ENCODE data around the gene GDF7. TPM values are rescaled to one million over a fixed set of nuclear protein-coding genes. Genes with fewer than 3 reads are reported as not detected.

GDF7 gene
- polyA plus RNA-seq, 3 donors, result not detected

- no peak overlapping the region for H3K4me2 ChIP-seq (replicated peaks; ENCODE audit: extremely low read depth, low read length, poor library complexity, severe bottlenecking)
- H3K27ac ChIP-seq (ENCODE audit: low read depth in 1 of 2, low read length in 2 of 2), result no peak overlapping the region
- no peak overlapping the region for H2AFZ ChIP-seq (ENCODE audit: insufficient read depth, low read depth, low read length, poor library complexity, severe bottlenecking)
- H3K4me1 ChIP-seq (ENCODE audit: control insufficient read depth in 1 of 2, insufficient read depth in 2 of 2, low read length in 2 of 2), result no peaks in the 10 kb centered on the region
- no peaks in the 10 kb centered on the region for H3K9me3 ChIP-seq (replicated peaks in 1 of 2; ENCODE audit: control insufficient read depth in 1 of 2, insufficient read depth in 1 of 2, low read length in 2 of 2)
- H3K36me3 ChIP-seq (replicated peaks in 1 of 2; ENCODE audit: control insufficient read depth in 1 of 2, insufficient read depth in 2 of 2, low read length in 2 of 2), result peaks cover 0 to 20% of the 10 kb centered on the region in 2 donors
- no peaks in the 10 kb centered on the region for H3K27me3 ChIP-seq (ENCODE audit: control insufficient read depth in 2 of 2, insufficient read depth in 2 of 2, low read length in 2 of 2)
- no peak overlapping the region for H3K4me3 ChIP-seq (replicated peaks in 1 of 3; ENCODE audit: low read depth in 2 of 3, low read length in 3 of 3)
- Mint-ChIP-seq H3K4me3 (no peak overlapping the region), H3K27ac (peak overlapping the region in 1 of 7 donors; percentile 28), H3K36me3 (peaks cover 29 to 32% of the 10 kb centered on the region in 2 donors), H3K9me3 (no peaks in the 10 kb centered on the region), H3K4me1 (peaks cover 4% of the 10 kb centered on the region), H3K27me3 (ENCODE audit: low read depth in 3 of 3) (no peaks in the 10 kb centered on the region)
- H3K9ac ChIP-seq (ENCODE audit: insufficient read depth, low read length, poor library complexity, severe bottlenecking), result no peak overlapping the region
- no peak for TF ChIP-seq CTCF (IDR thresholded peaks at IDR 0.05)
- no peaks in the 10 kb centered on the region for H3K79me2 ChIP-seq (ENCODE audit: insufficient read depth, low read length)
- no peak for DNase-seq
- WGBS (ENCODE audit: insufficient coverage), result 94% methylated on average over 2 of the region's 10 CpGs
- intact Hi-C loops (cut with micrococcal nuclease), result no loop called here
- H4K20me1 ChIP-seq (ENCODE audit: insufficient read depth, low read length), result no peaks in the 10 kb centered on the region
Observed at GRCh38 chr2:20680744-20681375, 13.9 kb downstream of the GDF7 start.

GRCh38 chr2:20682167-20682920, 15.4 kb downstream of the GDF7 start:
- peaks cover 4% of the 10 kb centered on the region for H3K4me1 Mint-ChIP-seq
- no peak overlapping the region for H3K9ac ChIP-seq (ENCODE audit: insufficient read depth, low read length, poor library complexity, severe bottlenecking)
- H4K20me1 ChIP-seq (ENCODE audit: insufficient read depth, low read length), result no peaks in the 10 kb centered on the region
- no peaks in the 10 kb centered on the region for H3K9me3 ChIP-seq (replicated peaks in 1 of 2; ENCODE audit: control insufficient read depth in 1 of 2, insufficient read depth in 1 of 2, low read length in 2 of 2)
- H3K4me1 ChIP-seq (ENCODE audit: control insufficient read depth in 1 of 2, insufficient read depth in 2 of 2, low read length in 2 of 2), result no peaks in the 10 kb centered on the region
- H3K79me2 ChIP-seq (ENCODE audit: insufficient read depth, low read length), result no peaks in the 10 kb centered on the region
- 100% methylated on average over 5 of the region's 7 CpGs for WGBS (ENCODE audit: insufficient coverage)
- H3K27me3 ChIP-seq (ENCODE audit: control insufficient read depth in 2 of 2, insufficient read depth in 2 of 2, low read length in 2 of 2), result no peaks in the 10 kb centered on the region
- H3K9me3 Mint-ChIP-seq, result no peaks in the 10 kb centered on the region
- H3K4me2 ChIP-seq (replicated peaks; ENCODE audit: extremely low read depth, low read length, poor library complexity, severe bottlenecking), result no peak overlapping the region
- TF ChIP-seq CTCF (IDR thresholded peaks at IDR 0.05), result peak; percentile 26
- H3K4me3 Mint-ChIP-seq, result no peak overlapping the region
- H3K36me3 ChIP-seq (replicated peaks in 1 of 2; ENCODE audit: control insufficient read depth in 1 of 2, insufficient read depth in 2 of 2, low read length in 2 of 2), result peaks cover 0 to 33% of the 10 kb centered on the region in 2 donors
- H3K27ac Mint-ChIP-seq, result no peak overlapping the region
- no peak overlapping the region for H3K27ac ChIP-seq (ENCODE audit: low read depth in 1 of 2, low read length in 2 of 2)
- no peak overlapping the region for H3K4me3 ChIP-seq (replicated peaks in 1 of 3; ENCODE audit: low read depth in 2 of 3, low read length in 3 of 3)
- intact Hi-C loops (cut with micrococcal nuclease), result no loop called here
- DNase-seq, result no peak
- H3K36me3 Mint-ChIP-seq, result peaks cover 40 to 45% of the 10 kb centered on the region in 2 donors
- no peak overlapping the region for H2AFZ ChIP-seq (ENCODE audit: insufficient read depth, low read depth, low read length, poor library complexity, severe bottlenecking)
- no peaks in the 10 kb centered on the region for H3K27me3 Mint-ChIP-seq (ENCODE audit: low read depth in 3 of 3)

Measured in CD14-positive monocyte (primary cell).